Panc1 (cell line): ENCODE measurements around the gene INTS4. TPM values are rescaled to one million over a fixed set of nuclear protein-coding genes. Genes with fewer than 3 reads are reported as not detected.

Experiments used
- ATAC-seq: fragments of 200-7000 bp; cut with Tn5 transposase; 2 replicates; pipeline ENCODE4 v1.9.1; 2020; ENCODE audit warnings: mild to moderate bottlenecking, moderate library complexity
- BruUV-seq: library from RNA; stranded (reverse); fragments of 400-500 nt; replicated peaks from 2 replicates; lab custom pipeline; 2021; lab: Mats Ljungman, UMichigan
- CTCF ChIA-PET: fragments of 300-600 bp; sonication (Branson Sonifier 250); formaldehyde crosslinking; loops from one replicate; lab custom pipeline; 2022; ENCODE audit warnings: antibody characterized with exemption; lab: Charles Lee
- POLR2A ChIA-PET: fragments of 300-600 bp; sonication (Branson Sonifier 250); formaldehyde crosslinking; loops from one replicate; lab custom pipeline; 2022; ENCODE audit warnings: antibody characterized with exemption; lab: Charles Lee
- DNase-seq: peaks from one replicate; pipeline ENCODE4 v3.0.0-alpha.2; 2010; ENCODE audit warnings: low read depth, low spot score
- H3K27ac ChIP-seq: 2 replicates; pipeline ENCODE4 v1.5.1; 2011; ENCODE audit warnings: mild to moderate bottlenecking, low read length, inconsistent platforms
- H3K27me3 ChIP-seq: fragments of 200-500 bp; sonication (Bioruptor generic); 2 replicates; pipeline ENCODE4 v1.6.0; 2014; ENCODE audit warnings: low read length, inconsistent platforms; ENCODE audit not compliant: control insufficient read depth, insufficient read depth
- H3K36me3 ChIP-seq: fragments of 200-500 bp; sonication (Bioruptor generic); 2 replicates; pipeline ENCODE4 v1.5.1; 2014; ENCODE audit warnings: inconsistent platforms, mild to moderate bottlenecking, low read length, moderate library complexity; ENCODE audit not compliant: control insufficient read depth, insufficient read depth
- H3K4me1 ChIP-seq: 2 replicates; pipeline ENCODE4 v1.5.1; 2011; ENCODE audit warnings: inconsistent platforms, mild to moderate bottlenecking, low read length, moderate library complexity; ENCODE audit not compliant: control insufficient read depth, insufficient read depth
- H3K4me3 ChIP-seq, 2 experiments: 2 replicates each; pipeline ENCODE4 v1.5.1; 2011 to 2012; ENCODE audit warnings: low read depth in 2 of 2, low read length in 2 of 2, mild to moderate bottlenecking in 2 of 2, inconsistent platforms in 1 of 2, moderate library complexity in 1 of 2
- H3K9me3 ChIP-seq: fragments of 200-500 bp; sonication (Bioruptor generic); 2 replicates; pipeline ENCODE4 v1.5.1; 2014; ENCODE audit warnings: low read depth, mild to moderate bottlenecking, inconsistent platforms, low read length, moderate library complexity; ENCODE audit not compliant: control insufficient read depth, insufficient read depth
- POLR2AphosphoS5 ChIP-seq: IDR thresholded peaks from 2 replicates; pipeline ENCODE4 v1.6.1; 2012; ENCODE audit warnings: mild to moderate bottlenecking, low read depth, low read length, moderate library complexity
- REST ChIP-seq, 2 experiments: IDR thresholded peaks; 2 replicates each; pipeline ENCODE4 v1.6.1; 2011 to 2012; ENCODE audit warnings: low read depth in 2 of 2, control low read depth in 1 of 2, low read length in 1 of 2, mild to moderate bottlenecking in 1 of 2, moderate library complexity in 1 of 2; ENCODE audit not compliant: insufficient read depth in 1 of 2
- SIN3A ChIP-seq: IDR thresholded peaks from 2 replicates; pipeline ENCODE4 v1.6.1; 2012; ENCODE audit warnings: low read depth, mild to moderate bottlenecking, low read length, moderate library complexity, borderline replicate concordance; ENCODE audit not compliant: insufficient read depth
- TCF7L2 ChIP-seq: IDR thresholded peaks from 2 replicates; pipeline ENCODE4 v1.6.1; 2011; ENCODE audit warnings: mild to moderate bottlenecking, low read depth, low read length, inconsistent platforms
- in situ Hi-C: cut with HindIII; loops from 2 replicates; pipeline ENCODE4 v1.10.0; 2016; ENCODE audit warnings: low sequenced_read_pairs, low pct_unique_long_range_greater_than_20kb
- intact Hi-C: fragments of 100-400 bp; cut with micrococcal nuclease; formaldehyde crosslinking; loops from one replicate; pipeline ENCODE4 v1.10.0; 2022; ENCODE audit not compliant: unreplicated experiment
- total RNA-seq: library from RNA; stranded (reverse); gene quantifications from one replicate; pipeline ENCODE4 v1.2.1, GENCODE V29; 2021; ENCODE audit not compliant: unreplicated experiment
- TF ChIP-seq, protein P1 (sequence below): fragments of 450-650 bp; IDR thresholded peaks from 2 replicates; pipeline ENCODE4 v1.5.1; 2017; ENCODE audit warnings: mild to moderate bottlenecking

Gene INTS4
- total RNA-seq, 1 experiment from 2014 or later, result 48.2 TPM

- POLR2A ChIA-PET, result no interaction called here
- no peak for TF ChIP-seq SIN3A
- BruUV-seq, result no TSS peak
- Histone ChIP-seq H3K27me3 (no peaks in the 10 kb centered on the region), H3K9me3 (no peaks in the 10 kb centered on the region), H3K4me1 (no peaks in the 10 kb centered on the region), H3K4me3 (no peak overlapping the region), H3K36me3 (no peaks in the 10 kb centered on the region; the same call in 1 of the 2 replicates), H3K27ac (no peak overlapping the region)
- ATAC-seq (no peak), DNase-seq (no peak)
- in situ Hi-C loops (no loop called here), intact Hi-C loops (no loop called here)
- CTCF ChIA-PET, result no interaction called here
Measured at GRCh38 chr11:77873345-77873744, 121.1 kb downstream of the INTS4 start.

- intact Hi-C loops, result no loop called here
- Histone ChIP-seq H3K27me3 (no peaks in the 10 kb centered on the region), H3K36me3 (no peaks in the 10 kb centered on the region; the same call in 1 of the 2 replicates), H3K4me1 (no peaks in the 10 kb centered on the region), H3K9me3 (no peaks in the 10 kb centered on the region), H3K27ac (no peak overlapping the region), H3K4me3 (no peak overlapping the region)
- in situ Hi-C loops, result no loop called here
- CTCF ChIA-PET, result no interaction called here
- TF ChIP-seq SIN3A (no peak), TCF7L2 (no peak), POLR2AphosphoS5 (no peak)
- no peak for ATAC-seq
- no peak for DNase-seq
- BruUV-seq, result no TSS peak
- POLR2A ChIA-PET, result no interaction called here
Measured at GRCh38 chr11:77871855-77872254, 122.6 kb downstream of the INTS4 start.

DNA sequence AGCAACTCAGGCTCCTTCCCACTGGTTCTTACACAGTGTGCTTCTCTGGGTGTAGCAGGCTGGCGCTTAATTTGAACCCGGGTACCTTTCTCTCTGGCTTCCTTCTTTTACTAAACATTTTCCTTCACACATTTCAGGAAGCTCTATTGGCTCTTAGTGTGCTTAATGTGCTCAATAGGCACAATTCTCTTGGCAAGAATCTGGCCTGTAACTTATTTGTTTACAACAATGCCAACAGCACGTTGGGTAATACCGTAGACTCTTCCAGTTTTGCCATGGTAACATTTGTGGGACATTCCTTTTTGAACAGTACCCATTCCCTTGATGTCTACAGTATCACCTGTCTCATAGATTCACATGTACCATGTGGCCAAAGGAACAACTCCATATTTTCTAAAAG lies 125.7 kb downstream of the INTS4 start:
- TF ChIP-seq SIN3A (no peak), REST (IDR thresholded peaks at IDR 0.05; ENCODE audit: insufficient read depth in 1 of 2, low read depth in 2 of 2, low read length in 1 of 2) (no peak), POLR2AphosphoS5 (no peak), TCF7L2 (no peak)
- TF ChIP-seq, protein P1, sequence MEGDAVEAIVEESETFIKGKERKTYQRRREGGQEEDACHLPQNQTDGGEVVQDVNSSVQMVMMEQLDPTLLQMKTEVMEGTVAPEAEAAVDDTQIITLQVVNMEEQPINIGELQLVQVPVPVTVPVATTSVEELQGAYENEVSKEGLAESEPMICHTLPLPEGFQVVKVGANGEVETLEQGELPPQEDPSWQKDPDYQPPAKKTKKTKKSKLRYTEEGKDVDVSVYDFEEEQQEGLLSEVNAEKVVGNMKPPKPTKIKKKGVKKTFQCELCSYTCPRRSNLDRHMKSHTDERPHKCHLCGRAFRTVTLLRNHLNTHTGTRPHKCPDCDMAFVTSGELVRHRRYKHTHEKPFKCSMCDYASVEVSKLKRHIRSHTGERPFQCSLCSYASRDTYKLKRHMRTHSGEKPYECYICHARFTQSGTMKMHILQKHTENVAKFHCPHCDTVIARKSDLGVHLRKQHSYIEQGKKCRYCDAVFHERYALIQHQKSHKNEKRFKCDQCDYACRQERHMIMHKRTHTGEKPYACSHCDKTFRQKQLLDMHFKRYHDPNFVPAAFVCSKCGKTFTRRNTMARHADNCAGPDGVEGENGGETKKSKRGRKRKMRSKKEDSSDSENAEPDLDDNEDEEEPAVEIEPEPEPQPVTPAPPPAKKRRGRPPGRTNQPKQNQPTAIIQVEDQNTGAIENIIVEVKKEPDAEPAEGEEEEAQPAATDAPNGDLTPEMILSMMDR, result no peak
- Histone ChIP-seq H3K27me3 (no peaks in the 10 kb centered on the region), H3K36me3 (no peaks in the 10 kb centered on the region; the same call in 1 of the 2 replicates), H3K4me1 (no peaks in the 10 kb centered on the region), H3K27ac (no peak overlapping the region), H3K9me3 (no peaks in the 10 kb centered on the region), H3K4me3 (no peak overlapping the region)
- no peak for ATAC-seq
- ChIA-PET POLR2A (no interaction called here), CTCF (no interaction called here)
- intact Hi-C loops (no loop called here), in situ Hi-C loops (no loop called here)
- no peak for DNase-seq
- BruUV-seq, result no TSS peak
